Stimulated activated naive CD8-positive, alpha-beta T cell treated with anti-CD3 and anti-CD28 coated beads, Interleukin-15, Interleukin-2, amounts not matched to agents 100 ng/mL and 50 ng/mL, for 24 hours (primary cell): ENCODE measurements around the gene SCAMP4.
A peak's percentile ranks its signal among the peaks of the same experiment; 100 is the strongest.

Source experiments
- H3K27ac Mint-ChIP-seq: one replicate; pipeline ENCODE4 v1.8.0; 2021; ENCODE audit warnings: mild to moderate bottlenecking, mixed read lengths
- H3K27me3 Mint-ChIP-seq: one replicate; pipeline ENCODE4 v1.8.0; 2021; ENCODE audit warnings: mixed read lengths
- H3K36me3 Mint-ChIP-seq: one replicate; pipeline ENCODE4 v1.8.0; 2021; ENCODE audit warnings: low read depth, mixed read lengths
- H3K4me1 Mint-ChIP-seq: one replicate; pipeline ENCODE4 v1.8.0; 2021; ENCODE audit warnings: low read depth, mixed read lengths
- H3K4me3 Mint-ChIP-seq: one replicate; pipeline ENCODE4 v1.8.0; 2021; ENCODE audit warnings: mild to moderate bottlenecking, mixed read lengths
- H3K9me3 Mint-ChIP-seq: one replicate; pipeline ENCODE4 v1.8.0; 2021; ENCODE audit warnings: mixed read lengths

The SCAMP4 gene

GRCh38 chr19:1905110-1905862 lies at the start of gene SCAMP4, which contains the start of gene ADAT3:
Gene SCAMP4, plus strand, starts transcription at chr19:1905399. Its CDS starts 9,621 bp downstream, at chr19:1915020.
Gene ADAT3, plus strand, starts transcription at chr19:1905399. Its CDS starts 6,649 bp downstream, at chr19:1912048.
- H3K9me3 Mint-ChIP-seq, result no peaks in the 10 kb centered on the region
- H3K4me3 Mint-ChIP-seq, result peak within 1 kb of the TSS; percentile 91
- H3K27me3 Mint-ChIP-seq, result no peaks in the 10 kb centered on the region
- peak within 1 kb of the TSS; percentile 90 for H3K27ac Mint-ChIP-seq
- H3K36me3 Mint-ChIP-seq, result no peaks in the 10 kb centered on the region
- peaks cover 51% of the 10 kb centered on the region for H3K4me1 Mint-ChIP-seq

GRCh38 chr19:1855828-1856255 lies 49.4 kb upstream of the SCAMP4 start:
- Mint-ChIP-seq H3K9me3 (no peaks in the 10 kb centered on the region), H3K27ac (peak overlapping the region; percentile 77), H3K27me3 (no peaks in the 10 kb centered on the region), H3K36me3 (no peaks in the 10 kb centered on the region), H3K4me1 (peaks cover 70% of the 10 kb centered on the region), H3K4me3 (peak overlapping the region; percentile 82)

GRCh38 chr19:1856345-1856697 lies 48.9 kb upstream of the SCAMP4 start:
- peak overlapping the region; percentile 77 for H3K27ac Mint-ChIP-seq
- H3K4me3 Mint-ChIP-seq, result peak overlapping the region; percentile 82
- no peaks in the 10 kb centered on the region for H3K9me3 Mint-ChIP-seq
- no peaks in the 10 kb centered on the region for H3K36me3 Mint-ChIP-seq
- H3K27me3 Mint-ChIP-seq, result no peaks in the 10 kb centered on the region
- peaks cover 70% of the 10 kb centered on the region for H3K4me1 Mint-ChIP-seq

- Mint-ChIP-seq H3K4me1 (peaks cover 74% of the 10 kb centered on the region), H3K27ac (peak overlapping the region; percentile 77)
These were observed 48.2 kb upstream of the SCAMP4 start for GRCh38 chr19:1856698-1857603.

GRCh38 chr19:1857648-1858326 lies 47.4 kb upstream of the SCAMP4 start:
- Mint-ChIP-seq H3K36me3 (peaks cover 3% of the 10 kb centered on the region), H3K4me1 (peaks cover 70% of the 10 kb centered on the region), H3K9me3 (no peaks in the 10 kb centered on the region), H3K27me3 (no peaks in the 10 kb centered on the region), H3K4me3 (peak overlapping the region; percentile 63), H3K27ac (peak overlapping the region; percentile 49)

More at GRCh38 chr19:1856698-1857603, 48.2 kb upstream of the SCAMP4 start:
- Mint-ChIP-seq H3K36me3 (peaks cover 3% of the 10 kb centered on the region), H3K4me3 (peak overlapping the region; percentile 82), H3K9me3 (no peaks in the 10 kb centered on the region), H3K27me3 (no peaks in the 10 kb centered on the region)

- H3K27me3 Mint-ChIP-seq, result no peaks in the 10 kb centered on the region
- no peaks in the 10 kb centered on the region for H3K9me3 Mint-ChIP-seq
- peaks cover 62% of the 10 kb centered on the region for H3K4me1 Mint-ChIP-seq
- H3K36me3 Mint-ChIP-seq, result peaks cover 3% of the 10 kb centered on the region
- H3K4me3 Mint-ChIP-seq, result peak overlapping the region; percentile 63
- H3K27ac Mint-ChIP-seq, result peak overlapping the region; percentile 2
These were observed 46.7 kb upstream of the SCAMP4 start for GRCh38 chr19:1858412-1859081.

GRCh38 chr19:1859331-1859781 lies 45.8 kb upstream of the SCAMP4 start:
- Mint-ChIP-seq H3K36me3 (peaks cover 3% of the 10 kb centered on the region), H3K9me3 (no peaks in the 10 kb centered on the region), H3K27ac (peak overlapping the region; percentile 83), H3K4me1 (peaks cover 60% of the 10 kb centered on the region), H3K27me3 (no peaks in the 10 kb centered on the region), H3K4me3 (peak overlapping the region; percentile 35)

- Mint-ChIP-seq H3K4me1 (peaks cover 52% of the 10 kb centered on the region), H3K36me3 (peaks cover 3% of the 10 kb centered on the region), H3K9me3 (no peaks in the 10 kb centered on the region), H3K27me3 (no peaks in the 10 kb centered on the region), H3K27ac (no peak overlapping the region), H3K4me3 (peak overlapping the region; percentile 93)
These were observed 45.0 kb upstream of the SCAMP4 start for GRCh38 chr19:1860042-1860775.

- peak overlapping the region; percentile 36 for H3K27ac Mint-ChIP-seq
- no peaks in the 10 kb centered on the region for H3K27me3 Mint-ChIP-seq
These were observed 44.2 kb upstream of the SCAMP4 start for GRCh38 chr19:1860821-1861598.

GRCh38 chr19:1861599-1862031 lies 43.6 kb upstream of the SCAMP4 start:
- Mint-ChIP-seq H3K27ac (peak overlapping the region; percentile 91), H3K27me3 (no peaks in the 10 kb centered on the region), H3K4me3 (peak overlapping the region; percentile 93), H3K4me1 (peaks cover 43% of the 10 kb centered on the region), H3K9me3 (no peaks in the 10 kb centered on the region), H3K36me3 (peaks cover 3% of the 10 kb centered on the region)

More at GRCh38 chr19:1860821-1861598, 44.2 kb upstream of the SCAMP4 start:
- peak overlapping the region; percentile 93 for H3K4me3 Mint-ChIP-seq
- H3K36me3 Mint-ChIP-seq, result peaks cover 3% of the 10 kb centered on the region
- H3K4me1 Mint-ChIP-seq, result peaks cover 49% of the 10 kb centered on the region
- H3K9me3 Mint-ChIP-seq, result no peaks in the 10 kb centered on the region

- H3K36me3 Mint-ChIP-seq, result peaks cover 3% of the 10 kb centered on the region
- peak overlapping the region; percentile 93 for H3K4me3 Mint-ChIP-seq
- no peaks in the 10 kb centered on the region for H3K9me3 Mint-ChIP-seq
- H3K27me3 Mint-ChIP-seq, result no peaks in the 10 kb centered on the region
- peaks cover 43% of the 10 kb centered on the region for H3K4me1 Mint-ChIP-seq
- peak overlapping the region; percentile 91 for H3K27ac Mint-ChIP-seq
These were observed 43.2 kb upstream of the SCAMP4 start for GRCh38 chr19:1862068-1862423.

GRCh38 chr19:1862424-1863327 lies 42.5 kb upstream of the SCAMP4 start:
- Mint-ChIP-seq H3K27me3 (no peaks in the 10 kb centered on the region), H3K27ac (peak overlapping the region; percentile 91), H3K4me1 (peaks cover 43% of the 10 kb centered on the region), H3K9me3 (no peaks in the 10 kb centered on the region), H3K4me3 (peak overlapping the region; percentile 93), H3K36me3 (peaks cover 3% of the 10 kb centered on the region)
